ENCODE data around the gene NRAP.

Gene NRAP

GRCh38 chr10:113605268-113605978, 58.4 kb downstream of the NRAP start:
- no peak for FAIRE-seq

GRCh38 chr10:113604572-113604971, 59.3 kb downstream of the NRAP start:
- FAIRE-seq = no peak

GRCh38 chr10:113603057-113603777, 60.6 kb downstream of the NRAP start:
- FAIRE-seq = no peak

- FAIRE-seq = no peak
Measured at GRCh38 chr10:113600569-113600968, 63.3 kb downstream of the NRAP start.

GRCh38 chr10:113594652-113595051, 69.2 kb downstream of the NRAP start:
- FAIRE-seq = no peak

- no peak for FAIRE-seq
Measured at GRCh38 chr10:113592380-113592779, 71.5 kb downstream of the NRAP start.

- FAIRE-seq = no peak
Measured at GRCh38 chr10:113590581-113590980, 73.3 kb downstream of the NRAP start.

GRCh38 chr10:113589201-113589770, 74.6 kb downstream of the NRAP start:
- FAIRE-seq = no peak

- FAIRE-seq = no peak
Measured at GRCh38 chr10:113585949-113586348, 77.9 kb downstream of the NRAP start.

- FAIRE-seq = no peak
Measured at GRCh38 chr10:113583571-113583970, 80.3 kb downstream of the NRAP start.

- no peak for FAIRE-seq
Measured at GRCh38 chr10:113581092-113581491, 82.7 kb downstream of the NRAP start.

GRCh38 chr10:113578773-113579172, 85.1 kb downstream of the NRAP start:
- FAIRE-seq = no peak

- no peak for FAIRE-seq
Measured at GRCh38 chr10:113576852-113577251, 87.0 kb downstream of the NRAP start.

- no peak for FAIRE-seq
Measured at GRCh38 chr10:113573368-113573767, 90.5 kb downstream of the NRAP start.

GRCh38 chr10:113572520-113573290, 91.1 kb downstream of the NRAP start:
- no peak for FAIRE-seq

GRCh38 chr10:113569576-113569975, 94.3 kb downstream of the NRAP start:
- FAIRE-seq = no peak

GRCh38 chr10:113566888-113567287, 97.0 kb downstream of the NRAP start:
- FAIRE-seq = no peak

- no peak for FAIRE-seq
Measured at GRCh38 chr10:113565364-113565763, 98.5 kb downstream of the NRAP start.

- no peak for FAIRE-seq
Measured at GRCh38 chr10:113563306-113564088, 100.3 kb downstream of the NRAP start.

- no peak for FAIRE-seq
Measured at GRCh38 chr10:113562704-113563103, 101.1 kb downstream of the NRAP start.

GRCh38 chr10:113562069-113562468, 101.8 kb downstream of the NRAP start:
- no peak for FAIRE-seq

- FAIRE-seq = no peak
Measured at GRCh38 chr10:113561214-113561613, 102.6 kb downstream of the NRAP start.

GRCh38 chr10:113560071-113560470, 103.8 kb downstream of the NRAP start:
- FAIRE-seq = no peak

All from TTC549 (cell line).